Esophagus (tissue), 2 donors: Measurements from ENCODE around the gene LRRN2. TPM values are rescaled to one million over a fixed set of nuclear protein-coding genes. Genes with fewer than 3 reads are reported as not detected.
"Not testable (repeated sequence)": the region's sequence is repeated elsewhere in the genome, so short reads cannot be mapped to it uniquely, and the experiment has no call there.

Source experiments
- H3K27ac ChIP-seq, 2 donors: one replicate each; pipeline ENCODE4 v1.5.1; 2013; ENCODE audit warnings: low read depth in 2 of 2, mild to moderate bottlenecking in 2 of 2, inconsistent platforms in 1 of 2, low read length in 1 of 2, moderate library complexity in 1 of 2
- H3K27me3 ChIP-seq, 2 donors: one replicate each; pipeline ENCODE4 v1.6.1; 2013; ENCODE audit warnings: low read length in 2 of 2, control low read depth in 1 of 2, mild to moderate bottlenecking in 1 of 2; ENCODE audit not compliant: insufficient read depth in 2 of 2, control insufficient read depth in 1 of 2
- H3K36me3 ChIP-seq, 2 donors: one replicate each; pipeline ENCODE4 v1.6.1; 2013; ENCODE audit warnings: low read length in 1 of 2; ENCODE audit not compliant: control insufficient read depth in 2 of 2, insufficient read depth in 2 of 2
- H3K4me1 ChIP-seq, 2 donors: one replicate each; pipeline ENCODE4 v1.6.1; 2013; ENCODE audit warnings: low read length in 1 of 2; ENCODE audit not compliant: control insufficient read depth in 2 of 2, insufficient read depth in 2 of 2
- H3K4me3 ChIP-seq, 2 donors: one replicate each; pipeline ENCODE4 v1.5.1; 2013; ENCODE audit warnings: low read length in 2 of 2, mild to moderate bottlenecking in 2 of 2, low read depth in 1 of 2, moderate library complexity in 1 of 2
- H3K9me3 ChIP-seq, 2 donors: one replicate each; pipeline ENCODE4 v1.6.1; 2013; ENCODE audit warnings: mild to moderate bottlenecking in 2 of 2, low read depth in 1 of 2, low read length in 1 of 2, moderate library complexity in 1 of 2; ENCODE audit not compliant: control insufficient read depth in 2 of 2, insufficient read depth in 1 of 2
- WGBS, 2 donors: extraction: QIAGEN DNeasy Blood & Tissue Kit; methylation state at CpG; one replicate each; pipeline ENCODE4 v1.1.7; 2013; 5-methylcytosine and 5-hydroxymethylcytosine counted together
- polyA plus RNA-seq, 2 donors: library from polyadenylated mRNA; stranded (reverse); fragments of 200-250 nt; gene quantifications; one replicate each; pipeline ENCODE4 v1.2.3, GENCODE V29; 2013
- donor health status: healthy with polysubstance abuse.
- donor health status: Bipolar disorder and iron deficiency.

Gene LRRN2
- polyA plus RNA-seq, 2 donors, result 0.65 to 0.88 TPM

GRCh38 chr1:204643503-204643902 is 42.0 kb downstream of the LRRN2 start:
- no peaks in the 10 kb centered on the region for H3K9me3 ChIP-seq
- no peak overlapping the region for H3K27ac ChIP-seq
- WGBS, 2 donors, result 90 to 93% methylated on average over 6 of the region's 6 CpGs
- H3K27me3 ChIP-seq, result no peaks in the 10 kb centered on the region
- H3K4me3 ChIP-seq, result no peak overlapping the region
- H3K4me1 ChIP-seq, result peaks cover 0 to 5% of the 10 kb centered on the region in 2 donors
- no peaks in the 10 kb centered on the region for H3K36me3 ChIP-seq

GRCh38 chr1:204641936-204642335 is 43.6 kb downstream of the LRRN2 start:
- H3K4me1 ChIP-seq, result peaks cover 2 to 5% of the 10 kb centered on the region in 2 donors
- 86 to 93% methylated on average over 3 of the region's 3 CpGs for WGBS, 2 donors
- H3K9me3 ChIP-seq, result no peaks in the 10 kb centered on the region
- H3K36me3 ChIP-seq, result no peaks in the 10 kb centered on the region
- H3K27ac ChIP-seq, result no peak overlapping the region
- H3K27me3 ChIP-seq, result no peaks in the 10 kb centered on the region
- H3K4me3 ChIP-seq, result no peak overlapping the region

GRCh38 chr1:204641455-204641854 is 44.1 kb downstream of the LRRN2 start:
- 89% methylated on average over 1 of the region's 1 CpG for WGBS, 2 donors
- peaks cover 2 to 5% of the 10 kb centered on the region in 2 donors for H3K4me1 ChIP-seq
- H3K36me3 ChIP-seq, result no peaks in the 10 kb centered on the region
- H3K27ac ChIP-seq, result no peak overlapping the region
- no peaks in the 10 kb centered on the region for H3K9me3 ChIP-seq
- H3K27me3 ChIP-seq, result no peaks in the 10 kb centered on the region
- H3K4me3 ChIP-seq, result no peak overlapping the region

GRCh38 chr1:204640578-204640977 is 45.0 kb downstream of the LRRN2 start:
- 87 to 91% methylated on average over 2 of the region's 2 CpGs for WGBS, 2 donors
- no peak overlapping the region for H3K4me3 ChIP-seq
- H3K9me3 ChIP-seq, result no peaks in the 10 kb centered on the region
- no peaks in the 10 kb centered on the region for H3K27me3 ChIP-seq
- no peak overlapping the region for H3K27ac ChIP-seq
- H3K4me1 ChIP-seq, result peaks cover 2 to 5% of the 10 kb centered on the region in 2 donors
- no peaks in the 10 kb centered on the region for H3K36me3 ChIP-seq

GRCh38 chr1:204634260-204634910 is 51.2 kb downstream of the LRRN2 start:
- no peaks in the 10 kb centered on the region for H3K36me3 ChIP-seq
- 90 to 93% methylated on average over 5 of the region's 5 CpGs for WGBS, 2 donors

GRCh38 chr1:204633665-204634064 is 51.9 kb downstream of the LRRN2 start:
- no peak overlapping the region for H3K27ac ChIP-seq
- H3K4me3 ChIP-seq, result no peak overlapping the region
- no peaks in the 10 kb centered on the region for H3K9me3 ChIP-seq
- no peaks in the 10 kb centered on the region for H3K27me3 ChIP-seq
- whole genome bisulfite sequencing, 2 donors, result 51 to 62% methylated on average over 8 of the region's 8 CpGs
- H3K4me1 ChIP-seq, result peaks cover 0 to 2% of the 10 kb centered on the region in 2 donors
- H3K36me3 ChIP-seq, result no peaks in the 10 kb centered on the region

More at GRCh38 chr1:204634260-204634910, 51.2 kb downstream of the LRRN2 start:
- Histone ChIP-seq H3K27me3 (no peaks in the 10 kb centered on the region), H3K9me3 (no peaks in the 10 kb centered on the region), H3K4me1 (peaks cover 0 to 2% of the 10 kb centered on the region in 2 donors), H3K4me3 (no peak overlapping the region), H3K27ac (no peak overlapping the region)

GRCh38 chr1:204630132-204630905 is 55.2 kb downstream of the LRRN2 start:
- H3K4me3 ChIP-seq, result no peak overlapping the region
- no peak overlapping the region for H3K27ac ChIP-seq
- H3K9me3 ChIP-seq, result no peaks in the 10 kb centered on the region
- H3K27me3 ChIP-seq, result no peaks in the 10 kb centered on the region
- no peaks in the 10 kb centered on the region for H3K4me1 ChIP-seq
- 56 to 61% methylated on average over 19 of the region's 19 CpGs for WGBS, 2 donors
- no peaks in the 10 kb centered on the region for H3K36me3 ChIP-seq

- WGBS, 2 donors, result 94% methylated on average over 6 of the region's 6 CpGs
- not testable (repeated sequence) for H3K9me3 ChIP-seq, H3K36me3 ChIP-seq, H3K27me3 ChIP-seq, H3K4me3 ChIP-seq, H3K27ac ChIP-seq, H3K4me1 ChIP-seq
These were observed 56.1 kb downstream of the LRRN2 start for GRCh38 chr1:204629459-204629858.

- Histone ChIP-seq H3K4me1 (no peaks in the 10 kb centered on the region), H3K27ac (no peak overlapping the region), H3K9me3 (no peaks in the 10 kb centered on the region), H3K4me3 (no peak overlapping the region), H3K36me3 (no peaks in the 10 kb centered on the region), H3K27me3 (no peaks in the 10 kb centered on the region)
- 72 to 85% methylated on average over 3 of the region's 3 CpGs for WGBS, 2 donors
These were observed 56.7 kb downstream of the LRRN2 start for GRCh38 chr1:204628868-204629267.

- no peaks in the 10 kb centered on the region for H3K36me3 ChIP-seq
- H3K9me3 ChIP-seq, result no peaks in the 10 kb centered on the region
- H3K27ac ChIP-seq, result no peak overlapping the region
- peaks cover 0 to 5% of the 10 kb centered on the region in 2 donors for H3K4me1 ChIP-seq
- H3K27me3 ChIP-seq, result no peaks in the 10 kb centered on the region
- 75 to 78% methylated on average over 4 of the region's 4 CpGs for WGBS, 2 donors
- H3K4me3 ChIP-seq, result no peak overlapping the region
These were observed 58.1 kb downstream of the LRRN2 start for GRCh38 chr1:204627436-204627835.
